Pancreas (tissue), 10 donors: ENCODE measurements around the gene SNED1. TPM values are rescaled to one million over a fixed set of nuclear protein-coding genes. Genes with fewer than 3 reads are reported as not detected.
A peak's percentile ranks its signal among the peaks of the same experiment; 100 is the strongest.

Experiments used
- ATAC-seq, 4 donors: fragments of 200-7000 bp; cut with Tn5 transposase; one replicate each; pipeline versions ENCODE4 v1.8.0 to v1.9.1; 2020; ENCODE audit warnings: mild to moderate bottlenecking in 4 of 4, moderate library complexity in 4 of 4
- DNase-seq, 6 donors: peaks; one replicate each; pipeline ENCODE4 v3.0.0-alpha.2; 2020
- FAIRE-seq: peaks from 2 replicates; lab custom pipeline; 2012; peaks lifted over from hg19 to GRCh38; lab: Jason Lieb, UNC
- H3K27ac ChIP-seq, 4 donors: fragments of 200-600 bp; sonication (generic); 1 replicate in 3 of 4; 2 replicates in 1 of 4; pipeline versions ENCODE4 v1.5.0 to v1.8.0; 2020
- H3K27me3 ChIP-seq, 4 donors: fragments of 200-600 bp; one replicate each; pipeline ENCODE4 v1.8.0; 2021
- H3K36me3 ChIP-seq, 3 donors: fragments of 200-600 bp; sonication (generic) in 1 of 3; one replicate each; pipeline versions ENCODE4 v1.5.0 to v1.8.0; 2020 to 2021
- H3K4me1 ChIP-seq, 3 donors: fragments of 200-600 bp; one replicate each; pipeline ENCODE4 v1.8.0; 2021
- H3K4me3 ChIP-seq, 4 donors: fragments of 200-600 bp; sonication (generic) in 2 of 4; one replicate each; pipeline versions ENCODE4 v1.5.0 to v1.8.0; 2020 to 2021
- H3K9me3 ChIP-seq, 4 donors: fragments of 200-600 bp; one replicate each; pipeline ENCODE4 v1.8.0; 2021
- CTCF ChIP-seq, 4 donors: fragments of 200-600 bp; sonication (generic) in 3 of 4; IDR thresholded peaks; one replicate each; pipeline versions ENCODE4 v1.5.0 to v1.8.0; 2021; ENCODE audit warnings: antibody characterized with exemption in 4 of 4
- WGBS, 2 donors: extraction: QIAGEN DNeasy Blood & Tissue Kit; methylation state at CpG; one replicate each; pipeline ENCODE4 v1.1.7; 2013; 5-methylcytosine and 5-hydroxymethylcytosine counted together
- intact Hi-C, 3 donors: fragments of 100-400 bp; cut with DNase I; formaldehyde crosslinking; loops; one replicate each; pipeline versions ENCODE4 v1.11.1 to v1.14.2; 2022
- polyA plus RNA-seq, 2 donors: library from polyadenylated mRNA; stranded (reverse); fragments of 200-250 nt; gene quantifications; one replicate each; pipeline ENCODE4 v1.2.3, GENCODE V29; 2013
- total RNA-seq, 6 donors: library from RNA; stranded (reverse); fragmentation: NEBNext Ultra II Directional in 4 of 6; extraction: Animal tissue kit (Norgen Biotek cat#: 25700) in 4 of 6; gene quantifications; one replicate each; pipeline versions ENCODE4 v1.2.1 to v1.2.4, GENCODE V29; 2021 to 2023
- donor health status: healthy with polysubstance abuse.
- donor health status: DM: no; HTN: no; CAD: no; lungs with moderate emphysema.
- donor health status: DM: no; HTN: no; CAD: no.
- donor health status: control.
- donor health status: control.
- donor health status: Bipolar disorder and iron deficiency.
- donor health status: DM: yes; HTN: yes; CAD: no.
- donor health status: DM: no; HTN: no; CAD: no.
- donor health status: DM: no; HTN: no; CAD: no.
- donor health status: DM: yes; HTN: yes; CAD: no.

Gene SNED1
- total and polyA plus RNA-seq, 8 donors: 6.6 to 19.2 (median 10.0) TPM

GRCh38 chr2:241053576-241054251, 55.3 kb downstream of the SNED1 start:
- WGBS, 2 donors: 94 to 96% methylated on average over 8 of the region's 8 CpGs
- intact Hi-C loops: no loop called here
- H3K36me3 ChIP-seq: peaks cover 0 to 6% (median 0%) of the 10 kb centered on the region in 3 donors

GRCh38 chr2:241061275-241061674, 62.9 kb downstream of the SNED1 start:
- intact Hi-C loops: no loop called here
- Histone ChIP-seq H3K4me3 (no peak overlapping the region), H3K36me3 (no peaks in the 10 kb centered on the region), H3K4me1 (peaks cover 0 to 4% (median 0%) of the 10 kb centered on the region in 3 donors), H3K27me3 (no peaks in the 10 kb centered on the region), H3K27ac (peak overlapping the region in 1 of 4 donors; percentile 9), H3K9me3 (no peaks in the 10 kb centered on the region)
- FAIRE-seq: no peak
- DNase-seq: no peak
- 72% methylated on average over 6 of the region's 6 CpGs for WGBS, 2 donors
- no peak for ATAC-seq
- no peak for TF ChIP-seq CTCF (IDR thresholded peaks at IDR 0.05)

More at GRCh38 chr2:241053576-241054251, 55.3 kb downstream of the SNED1 start:
- H3K9me3 ChIP-seq: no peaks in the 10 kb centered on the region
- TF ChIP-seq CTCF (IDR thresholded peaks at IDR 0.05): no peak
- H3K27ac ChIP-seq: no peak overlapping the region
- ATAC-seq (no peak), DNase-seq (no peak), FAIRE-seq (no peak)
- H3K4me1 ChIP-seq: no peaks in the 10 kb centered on the region
- H3K4me3 ChIP-seq: no peak overlapping the region
- no peaks in the 10 kb centered on the region for H3K27me3 ChIP-seq

- intact Hi-C loops: no loop called here
- no peak for FAIRE-seq
- Histone ChIP-seq H3K27ac (no peak overlapping the region), H3K36me3 (no peaks in the 10 kb centered on the region), H3K9me3 (no peaks in the 10 kb centered on the region), H3K4me1 (peaks cover 0 to 4% (median 0%) of the 10 kb centered on the region in 3 donors), H3K27me3 (no peaks in the 10 kb centered on the region), H3K4me3 (no peak overlapping the region)
- no peak for ATAC-seq
- WGBS, 2 donors: 80 to 87% methylated on average over 15 of the region's 15 CpGs
- DNase-seq: peak in 2 of 6 donors; percentile 17 to 69
- TF ChIP-seq CTCF (IDR thresholded peaks at IDR 0.05): no peak
Measured at GRCh38 chr2:241062389-241063092, 64.1 kb downstream of the SNED1 start.

- Histone ChIP-seq H3K4me1 (peaks cover 0 to 4% (median 0%) of the 10 kb centered on the region in 3 donors), H3K27ac (no peak overlapping the region), H3K27me3 (no peaks in the 10 kb centered on the region), H3K4me3 (peak overlapping the region in 2 of 4 donors; percentile 34 to 40), H3K9me3 (no peaks in the 10 kb centered on the region), H3K36me3 (no peaks in the 10 kb centered on the region)
- ATAC-seq: peak in 3 of 4 donors; percentile 13 to 43 (median 22)
- peak in 3 of 6 donors; percentile 41 to 69 (median 56) for DNase-seq
- no peak for TF ChIP-seq CTCF (IDR thresholded peaks at IDR 0.05)
- no peak for FAIRE-seq
- intact Hi-C loops: no loop called here
- WGBS, 2 donors: 40 to 50% methylated on average over 13 of the region's 13 CpGs
Measured at GRCh38 chr2:241063093-241063551, 64.7 kb downstream of the SNED1 start.
